Stimulated activated naive B cell treated with anti-CD40 and anti-IgM and Interleukin-4, amounts not matched to agents 10 μg/mL and 1 μg/mL and 100 μg/mL, for 72 hours (primary cell): ENCODE results near the gene XG.
"Not testable (repeated sequence)": the region's sequence is repeated elsewhere in the genome, so short reads cannot be mapped to it uniquely, and the experiment has no call there.

Source experiments
- ATAC-seq, 2 donors: fragments of 150-1000 bp; cut with Tn5 transposase; replicated peaks; 2 replicates each; pipeline ENCODE4 v1.10.0; 2021; ENCODE audit warnings: moderate library complexity in 1 of 2
- DNase-seq: peaks from one replicate; pipeline ENCODE4 v3.0.0; 2021
- H3K27ac Mint-ChIP-seq: one replicate; pipeline ENCODE4 v1.8.0; 2022; ENCODE audit warnings: mild to moderate bottlenecking, mixed read lengths
- H3K27me3 Mint-ChIP-seq, 2 donors: one replicate each; pipeline ENCODE4 v1.8.0; 2022; ENCODE audit warnings: mixed read lengths in 2 of 2
- H3K36me3 Mint-ChIP-seq, 2 donors: one replicate each; pipeline ENCODE4 v1.8.0; 2022; ENCODE audit warnings: mixed read lengths in 2 of 2, mild to moderate bottlenecking in 1 of 2
- H3K4me1 Mint-ChIP-seq, 2 donors: one replicate each; pipeline ENCODE4 v1.8.0; 2022; ENCODE audit warnings: mixed read lengths in 2 of 2, mild to moderate bottlenecking in 1 of 2
- H3K4me3 Mint-ChIP-seq, 2 donors: one replicate each; pipeline ENCODE4 v1.8.0; 2022; ENCODE audit warnings: mild to moderate bottlenecking in 2 of 2, mixed read lengths in 2 of 2, moderate library complexity in 1 of 2
- H3K9me3 Mint-ChIP-seq, 2 donors: one replicate each; pipeline ENCODE4 v1.8.0; 2022; ENCODE audit warnings: mixed read lengths in 2 of 2, mild to moderate bottlenecking in 1 of 2

The XG gene

GRCh38 chrX:2717312-2717711 is 34.5 kb upstream of the XG start:
- peaks cover 11 to 23% of the 10 kb centered on the region in 2 donors for H3K4me1 Mint-ChIP-seq
- H3K27ac Mint-ChIP-seq = no peak overlapping the region
- no peak for ATAC-seq

GRCh38 chrX:2718821-2719220 is 33.0 kb upstream of the XG start:
- Mint-ChIP-seq H3K9me3 (no peaks in the 10 kb centered on the region), H3K4me3 (no peak overlapping the region), H3K4me1 (peaks cover 9 to 23% of the 10 kb centered on the region in 2 donors), H3K36me3 (peaks cover 56 to 64% of the 10 kb centered on the region in 2 donors), H3K27ac (no peak overlapping the region), H3K27me3 (no peaks in the 10 kb centered on the region)
- ATAC-seq = no peak
- DNase-seq = no peak

More at GRCh38 chrX:2717312-2717711, 34.5 kb upstream of the XG start:
- H3K36me3 Mint-ChIP-seq = peaks cover 42 to 50% of the 10 kb centered on the region in 2 donors
- H3K27me3 Mint-ChIP-seq = no peaks in the 10 kb centered on the region
- DNase-seq = no peak
- H3K9me3 Mint-ChIP-seq = no peaks in the 10 kb centered on the region
- H3K4me3 Mint-ChIP-seq = no peak overlapping the region

- no peak overlapping the region for H3K4me3 Mint-ChIP-seq
- DNase-seq = no peak
- peaks cover 7 to 17% of the 10 kb centered on the region in 2 donors for H3K4me1 Mint-ChIP-seq
- no peaks in the 10 kb centered on the region for H3K9me3 Mint-ChIP-seq
- H3K27ac Mint-ChIP-seq = no peak overlapping the region
- H3K27me3 Mint-ChIP-seq = no peaks in the 10 kb centered on the region
- peaks cover 55 to 69% of the 10 kb centered on the region in 2 donors for H3K36me3 Mint-ChIP-seq
- ATAC-seq = no peak
These were observed 31.9 kb upstream of the XG start for GRCh38 chrX:2719774-2720447.

- H3K27ac Mint-ChIP-seq = no peak overlapping the region
- H3K9me3 Mint-ChIP-seq = no peaks in the 10 kb centered on the region
- ATAC-seq = no peak
These were observed 28.5 kb upstream of the XG start for GRCh38 chrX:2723286-2723879.

GRCh38 chrX:2727264-2727663 is 24.6 kb upstream of the XG start:
- not testable (repeated sequence) for H3K4me1 Mint-ChIP-seq, H3K9me3 Mint-ChIP-seq, H3K27ac Mint-ChIP-seq, ATAC-seq, DNase-seq, H3K4me3 Mint-ChIP-seq, H3K27me3 Mint-ChIP-seq
- H3K36me3 Mint-ChIP-seq = peaks cover 52 to 63% of the 10 kb centered on the region in 2 donors

More at GRCh38 chrX:2723286-2723879, 28.5 kb upstream of the XG start:
- H3K36me3 Mint-ChIP-seq = peaks cover 57 to 69% of the 10 kb centered on the region in 2 donors
- peaks cover 0 to 2% of the 10 kb centered on the region in 2 donors for H3K4me1 Mint-ChIP-seq
- no peak overlapping the region for H3K4me3 Mint-ChIP-seq
- H3K27me3 Mint-ChIP-seq = no peaks in the 10 kb centered on the region
- DNase-seq = no peak

GRCh38 chrX:2732076-2732475 is 19.8 kb upstream of the XG start:
- no peaks in the 10 kb centered on the region for H3K27me3 Mint-ChIP-seq
- no peak overlapping the region for H3K4me3 Mint-ChIP-seq
- H3K27ac Mint-ChIP-seq = no peak overlapping the region
- H3K4me1 Mint-ChIP-seq = no peaks in the 10 kb centered on the region
- peaks cover 0 to 2% of the 10 kb centered on the region in 2 donors for H3K9me3 Mint-ChIP-seq
- DNase-seq = no peak
- ATAC-seq = no peak
- H3K36me3 Mint-ChIP-seq = peaks cover 42 to 69% of the 10 kb centered on the region in 2 donors

GRCh38 chrX:2732649-2733048 is 19.2 kb upstream of the XG start:
- DNase-seq = no peak
- Mint-ChIP-seq H3K27ac (no peak overlapping the region), H3K4me1 (no peaks in the 10 kb centered on the region), H3K9me3 (peaks cover 0 to 2% of the 10 kb centered on the region in 2 donors), H3K36me3 (peaks cover 38 to 64% of the 10 kb centered on the region in 2 donors), H3K27me3 (no peaks in the 10 kb centered on the region), H3K4me3 (no peak overlapping the region)
- no peak for ATAC-seq

- H3K9me3 Mint-ChIP-seq = peaks cover 0 to 2% of the 10 kb centered on the region in 2 donors
- H3K4me3 Mint-ChIP-seq = no peak overlapping the region
- no peak overlapping the region for H3K27ac Mint-ChIP-seq
- H3K4me1 Mint-ChIP-seq = no peaks in the 10 kb centered on the region
- ATAC-seq = no peak
- no peak for DNase-seq
- no peaks in the 10 kb centered on the region for H3K27me3 Mint-ChIP-seq
- peaks cover 34 to 63% of the 10 kb centered on the region in 2 donors for H3K36me3 Mint-ChIP-seq
These were observed 18.6 kb upstream of the XG start for GRCh38 chrX:2733286-2733685.

GRCh38 chrX:2735270-2735669 is 16.6 kb upstream of the XG start:
- no peaks in the 10 kb centered on the region for H3K27me3 Mint-ChIP-seq
- no peak for DNase-seq
- H3K27ac Mint-ChIP-seq = no peak overlapping the region
- H3K36me3 Mint-ChIP-seq = peaks cover 23 to 57% of the 10 kb centered on the region in 2 donors
- ATAC-seq = no peak
- no peaks in the 10 kb centered on the region for H3K4me1 Mint-ChIP-seq
- peaks cover 0 to 2% of the 10 kb centered on the region in 2 donors for H3K9me3 Mint-ChIP-seq
- no peak overlapping the region for H3K4me3 Mint-ChIP-seq

- no peak for DNase-seq
- H3K9me3 Mint-ChIP-seq = peaks cover 0 to 2% of the 10 kb centered on the region in 2 donors
- H3K27ac Mint-ChIP-seq = no peak overlapping the region
- H3K4me1 Mint-ChIP-seq = no peaks in the 10 kb centered on the region
- no peaks in the 10 kb centered on the region for H3K27me3 Mint-ChIP-seq
- H3K36me3 Mint-ChIP-seq = peaks cover 12 to 38% of the 10 kb centered on the region in 2 donors
- no peak for ATAC-seq
- H3K4me3 Mint-ChIP-seq = no peak overlapping the region
These were observed 11.2 kb upstream of the XG start for GRCh38 chrX:2740672-2741071.

- Mint-ChIP-seq H3K27ac (no peak overlapping the region), H3K27me3 (no peaks in the 10 kb centered on the region), H3K9me3 (peaks cover 0 to 2% of the 10 kb centered on the region in 2 donors), H3K36me3 (peaks cover 12 to 32% of the 10 kb centered on the region in 2 donors), H3K4me3 (no peak overlapping the region), H3K4me1 (no peaks in the 10 kb centered on the region)
- DNase-seq (no peak), ATAC-seq (no peak)
These were observed 10.5 kb upstream of the XG start for GRCh38 chrX:2741386-2741785.

GRCh38 chrX:2746250-2746649 is 5.6 kb upstream of the XG start:
- not testable (repeated sequence) for H3K27me3 Mint-ChIP-seq, H3K4me3 Mint-ChIP-seq, DNase-seq, ATAC-seq, H3K4me1 Mint-ChIP-seq, H3K27ac Mint-ChIP-seq, H3K36me3 Mint-ChIP-seq, H3K9me3 Mint-ChIP-seq

GRCh38 chrX:2748171-2748814 is 3.5 kb upstream of the XG start:
- H3K9me3 Mint-ChIP-seq = no peaks in the 10 kb centered on the region
- DNase-seq (no peak), ATAC-seq (no peak)
- H3K27ac Mint-ChIP-seq = no peak overlapping the region
- no peaks in the 10 kb centered on the region for H3K27me3 Mint-ChIP-seq
- H3K36me3 Mint-ChIP-seq = peaks cover 0 to under 1% of the 10 kb centered on the region in 2 donors
- H3K4me3 Mint-ChIP-seq = no peak overlapping the region
- H3K4me1 Mint-ChIP-seq = no peaks in the 10 kb centered on the region

GRCh38 chrX:2748815-2749188 is 3.0 kb upstream of the XG start:
- Mint-ChIP-seq H3K9me3 (no peaks in the 10 kb centered on the region), H3K4me3 (no peak overlapping the region), H3K4me1 (no peaks in the 10 kb centered on the region), H3K36me3 (no peaks in the 10 kb centered on the region), H3K27me3 (no peaks in the 10 kb centered on the region), H3K27ac (no peak overlapping the region)
- no peak for ATAC-seq
- DNase-seq = no peak

GRCh38 chrX:2751291-2751690 is 549 bp upstream of the XG start:
- H3K4me3 Mint-ChIP-seq = no peak overlapping the region
- H3K27me3 Mint-ChIP-seq = no peaks in the 10 kb centered on the region
- no peaks in the 10 kb centered on the region for H3K4me1 Mint-ChIP-seq

More at GRCh38 chrX:2751291-2751690, 549 bp upstream of the XG start:
- H3K36me3 Mint-ChIP-seq = no peaks in the 10 kb centered on the region
- H3K9me3 Mint-ChIP-seq = no peaks in the 10 kb centered on the region
- no peak overlapping the region for H3K27ac Mint-ChIP-seq
- ATAC-seq (no peak), DNase-seq (no peak)
